ENCODE results near the gene NIPAL4. TPM values are rescaled to one million over a fixed set of nuclear protein-coding genes. Genes with fewer than 3 reads are reported as not detected.
"Not testable (repeated sequence)": the region's sequence is repeated elsewhere in the genome, so short reads cannot be mapped to it uniquely, and the experiment has no call there.

Gene NIPAL4
- total RNA-seq, 1 donor from 2014 or later: 22.7 TPM

DNA sequence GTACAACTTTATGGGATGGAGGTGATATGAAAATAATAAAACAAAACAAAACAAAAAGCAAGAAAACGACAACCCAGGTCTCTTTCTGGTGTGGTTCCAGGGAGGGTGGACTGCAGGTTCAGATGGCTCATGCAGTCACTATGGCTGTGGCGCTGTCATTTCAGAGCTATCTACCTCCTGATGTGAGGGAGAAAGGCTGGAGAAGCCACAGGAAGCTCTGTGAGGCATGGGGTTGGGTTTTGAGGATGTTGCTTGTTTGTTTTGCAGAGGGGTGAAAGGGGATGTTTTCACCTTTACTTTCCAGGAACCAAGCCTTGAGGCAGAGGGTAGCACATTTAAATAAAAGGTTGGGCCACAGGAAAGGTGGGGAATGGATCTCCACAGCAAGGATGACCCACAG is 18.7 kb downstream of the NIPAL4 start:
- no peak overlapping the region for H3K4me3 ChIP-seq (ENCODE audit: low read depth, low read length)
- no peaks in the 10 kb centered on the region for H3K27me3 ChIP-seq (ENCODE audit: control insufficient read depth, insufficient read depth, low read length)
- TF ChIP-seq, protein P1, sequence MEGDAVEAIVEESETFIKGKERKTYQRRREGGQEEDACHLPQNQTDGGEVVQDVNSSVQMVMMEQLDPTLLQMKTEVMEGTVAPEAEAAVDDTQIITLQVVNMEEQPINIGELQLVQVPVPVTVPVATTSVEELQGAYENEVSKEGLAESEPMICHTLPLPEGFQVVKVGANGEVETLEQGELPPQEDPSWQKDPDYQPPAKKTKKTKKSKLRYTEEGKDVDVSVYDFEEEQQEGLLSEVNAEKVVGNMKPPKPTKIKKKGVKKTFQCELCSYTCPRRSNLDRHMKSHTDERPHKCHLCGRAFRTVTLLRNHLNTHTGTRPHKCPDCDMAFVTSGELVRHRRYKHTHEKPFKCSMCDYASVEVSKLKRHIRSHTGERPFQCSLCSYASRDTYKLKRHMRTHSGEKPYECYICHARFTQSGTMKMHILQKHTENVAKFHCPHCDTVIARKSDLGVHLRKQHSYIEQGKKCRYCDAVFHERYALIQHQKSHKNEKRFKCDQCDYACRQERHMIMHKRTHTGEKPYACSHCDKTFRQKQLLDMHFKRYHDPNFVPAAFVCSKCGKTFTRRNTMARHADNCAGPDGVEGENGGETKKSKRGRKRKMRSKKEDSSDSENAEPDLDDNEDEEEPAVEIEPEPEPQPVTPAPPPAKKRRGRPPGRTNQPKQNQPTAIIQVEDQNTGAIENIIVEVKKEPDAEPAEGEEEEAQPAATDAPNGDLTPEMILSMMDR (IDR thresholded peaks at IDR 0.05; ENCODE audit: insufficient read depth, low read length, poor library complexity, severe bottlenecking): no peak
- H3K36me3 ChIP-seq (ENCODE audit: control insufficient read depth, insufficient read depth, low read length): peaks cover 1% of the 10 kb centered on the region
- DNase-seq (ENCODE audit: low read depth): no peak

DNA sequence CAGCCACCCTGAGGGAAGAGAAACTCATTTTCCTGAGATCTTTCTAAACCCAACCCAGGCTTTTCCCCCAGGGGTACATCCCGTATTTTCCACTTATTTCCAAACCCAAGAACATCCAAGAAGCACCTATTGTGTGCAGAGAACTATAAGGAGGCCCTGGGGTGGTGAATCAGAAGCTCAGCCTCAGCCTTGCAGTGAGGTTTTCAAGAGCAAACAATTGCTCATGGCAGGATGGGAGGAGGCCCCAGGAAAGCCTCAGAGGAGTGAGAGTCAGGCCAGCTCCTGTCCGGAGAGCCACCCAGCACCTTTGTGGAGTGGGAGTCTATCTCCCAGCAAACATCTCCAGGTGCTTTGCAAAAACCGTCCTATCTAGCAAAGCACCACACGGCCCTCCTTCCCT is 19.2 kb downstream of the NIPAL4 start:
- TF ChIP-seq, protein P1 (IDR thresholded peaks at IDR 0.05; ENCODE audit: insufficient read depth, low read length, poor library complexity, severe bottlenecking): no peak
- no peak for DNase-seq (ENCODE audit: low read depth)
- no peak overlapping the region for H3K4me3 ChIP-seq (ENCODE audit: low read depth, low read length)
- peaks cover 1% of the 10 kb centered on the region for H3K36me3 ChIP-seq (ENCODE audit: control insufficient read depth, insufficient read depth, low read length)
- no peaks in the 10 kb centered on the region for H3K27me3 ChIP-seq (ENCODE audit: control insufficient read depth, insufficient read depth, low read length)

DNA sequence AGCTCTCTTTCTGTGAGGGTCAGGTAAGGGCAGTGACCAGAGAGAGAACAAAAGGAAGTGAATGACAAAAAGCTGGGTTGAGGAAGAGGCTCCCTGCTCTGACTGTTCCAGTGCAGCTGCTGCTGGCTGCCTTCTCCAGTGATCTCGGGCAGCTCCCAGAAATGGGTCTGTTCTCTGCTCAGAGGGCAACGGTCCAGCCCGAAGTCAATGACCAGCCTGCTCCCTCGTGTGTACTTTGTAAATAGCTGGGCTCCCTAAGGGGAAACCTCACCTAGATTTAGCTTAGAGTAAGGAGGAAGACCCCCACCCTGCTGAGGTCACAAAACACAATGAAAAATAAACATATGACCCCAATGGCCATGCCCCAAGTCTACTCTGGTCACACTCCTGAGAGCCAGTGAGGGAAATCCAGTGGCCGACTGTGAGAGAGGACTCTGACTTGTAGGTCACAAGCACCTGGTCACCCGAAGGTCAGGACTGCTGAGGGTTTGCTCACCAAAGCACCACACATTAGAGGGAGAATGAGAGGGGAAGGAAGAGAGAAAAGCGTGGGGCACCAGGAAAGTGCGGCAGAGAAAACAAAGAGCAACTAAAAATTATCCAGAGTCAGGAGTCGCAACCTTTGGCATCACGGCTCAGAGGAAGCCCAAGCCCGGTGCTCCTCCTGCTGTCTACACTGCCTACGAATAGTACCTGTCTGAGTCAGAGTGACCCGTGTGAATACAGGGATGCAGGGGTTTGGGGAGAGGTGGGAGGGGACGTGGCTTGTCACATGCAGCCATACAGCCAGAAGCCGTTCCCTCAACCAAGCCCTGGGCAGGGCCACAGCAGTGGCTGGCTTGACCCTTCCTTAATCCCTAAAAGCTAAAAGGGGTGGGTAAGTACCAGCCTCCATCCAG is 19.8 kb downstream of the NIPAL4 start:
- TF ChIP-seq, protein P1 (IDR thresholded peaks at IDR 0.05; ENCODE audit: insufficient read depth, low read length, poor library complexity, severe bottlenecking): no peak
- H3K36me3 ChIP-seq (ENCODE audit: control insufficient read depth, insufficient read depth, low read length): peaks cover 1% of the 10 kb centered on the region
- no peak overlapping the region for H3K4me3 ChIP-seq (ENCODE audit: low read depth, low read length)
- no peak for DNase-seq (ENCODE audit: low read depth)
- no peaks in the 10 kb centered on the region for H3K27me3 ChIP-seq (ENCODE audit: control insufficient read depth, insufficient read depth, low read length)

DNA sequence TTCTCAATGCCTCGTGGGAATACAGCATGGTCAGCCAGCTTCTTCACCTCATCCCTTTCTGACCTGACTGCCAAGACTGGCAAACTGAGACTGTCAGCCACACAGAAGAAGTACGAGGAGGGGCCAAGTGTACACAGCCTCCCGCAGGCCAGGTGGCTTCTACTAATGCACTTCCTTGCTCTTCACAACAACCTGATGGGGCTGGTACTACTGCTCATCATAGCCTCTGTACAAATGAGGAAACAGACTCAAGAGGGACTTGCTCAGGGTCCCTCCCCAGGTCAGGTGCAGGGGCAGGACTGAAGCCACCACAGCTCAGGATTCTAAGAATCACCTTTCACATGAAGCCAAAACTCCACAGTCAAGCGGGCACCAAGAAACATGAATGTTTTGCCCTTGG is 21.3 kb downstream of the NIPAL4 start:
- Histone ChIP-seq H3K36me3 (ENCODE audit: control insufficient read depth, insufficient read depth, low read length) (peaks cover 1% of the 10 kb centered on the region), H3K4me3 (ENCODE audit: low read depth, low read length) (no peak overlapping the region), H3K27me3 (ENCODE audit: control insufficient read depth, insufficient read depth, low read length) (no peaks in the 10 kb centered on the region)
- TF ChIP-seq, protein P1 (IDR thresholded peaks at IDR 0.05; ENCODE audit: insufficient read depth, low read length, poor library complexity, severe bottlenecking): no peak
- no peak for DNase-seq (ENCODE audit: low read depth)

DNA sequence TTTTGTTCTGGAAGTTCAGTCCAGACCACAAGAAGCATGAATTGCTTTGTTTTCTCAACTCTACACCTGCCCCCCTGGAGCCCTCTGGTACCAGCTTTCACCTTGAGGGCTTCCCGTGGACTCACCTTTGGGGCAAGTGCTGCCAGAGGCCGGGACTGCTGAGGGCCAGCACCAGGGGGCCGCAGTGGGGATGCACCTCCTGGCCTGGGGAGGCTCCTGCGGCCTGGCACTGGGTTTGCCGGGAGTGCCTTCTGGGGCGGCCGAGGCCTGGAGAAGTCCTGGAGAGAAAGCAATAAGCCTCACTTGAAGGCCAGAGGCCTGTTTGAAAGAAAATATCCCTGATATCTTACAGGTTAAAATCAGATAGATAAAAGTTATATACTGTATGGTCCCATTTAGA is 21.7 kb downstream of the NIPAL4 start:
- peaks cover 1% of the 10 kb centered on the region for H3K36me3 ChIP-seq (ENCODE audit: control insufficient read depth, insufficient read depth, low read length)
- TF ChIP-seq, protein P1 (IDR thresholded peaks at IDR 0.05; ENCODE audit: insufficient read depth, low read length, poor library complexity, severe bottlenecking): no peak
- no peaks in the 10 kb centered on the region for H3K27me3 ChIP-seq (ENCODE audit: control insufficient read depth, insufficient read depth, low read length)
- DNase-seq (ENCODE audit: low read depth): no peak
- H3K4me3 ChIP-seq (ENCODE audit: low read depth, low read length): no peak overlapping the region

DNA sequence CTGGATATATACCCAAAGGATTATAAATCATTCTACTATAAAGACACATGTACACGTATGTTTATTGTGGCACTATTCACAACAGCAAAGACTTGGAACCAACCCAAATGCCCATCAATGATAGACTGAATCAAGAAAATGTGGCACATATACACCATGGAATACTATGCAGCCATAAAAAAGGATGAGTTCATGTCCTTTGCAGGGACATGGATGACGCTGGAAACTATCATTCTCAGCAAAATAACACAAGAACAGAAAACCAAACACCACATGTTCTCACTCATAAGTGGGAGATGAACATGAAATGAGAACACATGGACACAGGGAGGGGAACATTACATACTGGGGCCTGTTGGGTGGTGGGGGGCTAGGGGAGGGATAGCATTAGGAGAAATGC is 22.7 kb downstream of the NIPAL4 start:
- not testable (repeated sequence) for DNase-seq (ENCODE audit: low read depth); H3K4me3 ChIP-seq (ENCODE audit: low read depth, low read length); H3K36me3 ChIP-seq (ENCODE audit: control insufficient read depth, insufficient read depth, low read length); H3K27me3 ChIP-seq (ENCODE audit: control insufficient read depth, insufficient read depth, low read length)
